Panc1 (cell line): ENCODE results near the gene FKBP3. TPM values are rescaled to one million over a fixed set of nuclear protein-coding genes. Genes with fewer than 3 reads are reported as not detected.

Source experiments
- ATAC-seq: fragments of 200-7000 bp; cut with Tn5 transposase; 2 replicates; pipeline ENCODE4 v1.9.1; 2020; ENCODE audit warnings: mild to moderate bottlenecking, moderate library complexity
- BruUV-seq: library from RNA; stranded (reverse); fragments of 400-500 nt; replicated peaks from 2 replicates; lab custom pipeline; 2021; lab: Mats Ljungman, UMichigan
- CTCF ChIA-PET: fragments of 300-600 bp; sonication (Branson Sonifier 250); formaldehyde crosslinking; loops from one replicate; lab custom pipeline; 2022; ENCODE audit warnings: antibody characterized with exemption; lab: Charles Lee
- POLR2A ChIA-PET: fragments of 300-600 bp; sonication (Branson Sonifier 250); formaldehyde crosslinking; loops from one replicate; lab custom pipeline; 2022; ENCODE audit warnings: antibody characterized with exemption; lab: Charles Lee
- DNase-seq: peaks from one replicate; pipeline ENCODE4 v3.0.0-alpha.2; 2010; ENCODE audit warnings: low read depth, low spot score
- H3K27ac ChIP-seq: 2 replicates; pipeline ENCODE4 v1.5.1; 2011; ENCODE audit warnings: mild to moderate bottlenecking, low read length, inconsistent platforms
- H3K27me3 ChIP-seq: fragments of 200-500 bp; sonication (Bioruptor generic); 2 replicates; pipeline ENCODE4 v1.6.0; 2014; ENCODE audit warnings: low read length, inconsistent platforms; ENCODE audit not compliant: control insufficient read depth, insufficient read depth
- H3K36me3 ChIP-seq: fragments of 200-500 bp; sonication (Bioruptor generic); 2 replicates; pipeline ENCODE4 v1.5.1; 2014; ENCODE audit warnings: inconsistent platforms, mild to moderate bottlenecking, low read length, moderate library complexity; ENCODE audit not compliant: control insufficient read depth, insufficient read depth
- H3K4me1 ChIP-seq: 2 replicates; pipeline ENCODE4 v1.5.1; 2011; ENCODE audit warnings: inconsistent platforms, mild to moderate bottlenecking, low read length, moderate library complexity; ENCODE audit not compliant: control insufficient read depth, insufficient read depth
- H3K4me3 ChIP-seq, 2 experiments: 2 replicates each; pipeline ENCODE4 v1.5.1; 2011 to 2012; ENCODE audit warnings: low read depth in 2 of 2, low read length in 2 of 2, mild to moderate bottlenecking in 2 of 2, inconsistent platforms in 1 of 2, moderate library complexity in 1 of 2
- H3K9me3 ChIP-seq: fragments of 200-500 bp; sonication (Bioruptor generic); 2 replicates; pipeline ENCODE4 v1.5.1; 2014; ENCODE audit warnings: low read depth, mild to moderate bottlenecking, inconsistent platforms, low read length, moderate library complexity; ENCODE audit not compliant: control insufficient read depth, insufficient read depth
- CTCF ChIP-seq: fragments of 450-650 bp; IDR thresholded peaks from 2 replicates; pipeline ENCODE4 v1.5.1; 2017; ENCODE audit warnings: mild to moderate bottlenecking
- POLR2AphosphoS5 ChIP-seq: IDR thresholded peaks from 2 replicates; pipeline ENCODE4 v1.6.1; 2012; ENCODE audit warnings: mild to moderate bottlenecking, low read depth, low read length, moderate library complexity
- REST ChIP-seq, 2 experiments: IDR thresholded peaks; 2 replicates each; pipeline ENCODE4 v1.6.1; 2011 to 2012; ENCODE audit warnings: low read depth in 2 of 2, control low read depth in 1 of 2, low read length in 1 of 2, mild to moderate bottlenecking in 1 of 2, moderate library complexity in 1 of 2; ENCODE audit not compliant: insufficient read depth in 1 of 2
- SIN3A ChIP-seq: IDR thresholded peaks from 2 replicates; pipeline ENCODE4 v1.6.1; 2012; ENCODE audit warnings: low read depth, mild to moderate bottlenecking, low read length, moderate library complexity, borderline replicate concordance; ENCODE audit not compliant: insufficient read depth
- TCF7L2 ChIP-seq: IDR thresholded peaks from 2 replicates; pipeline ENCODE4 v1.6.1; 2011; ENCODE audit warnings: mild to moderate bottlenecking, low read depth, low read length, inconsistent platforms
- in situ Hi-C: cut with HindIII; loops from 2 replicates; pipeline ENCODE4 v1.10.0; 2016; ENCODE audit warnings: low sequenced_read_pairs, low pct_unique_long_range_greater_than_20kb
- intact Hi-C: fragments of 100-400 bp; cut with micrococcal nuclease; formaldehyde crosslinking; loops from one replicate; pipeline ENCODE4 v1.10.0; 2022; ENCODE audit not compliant: unreplicated experiment
- total RNA-seq: library from RNA; stranded (reverse); gene quantifications from one replicate; pipeline ENCODE4 v1.2.1, GENCODE V29; 2021; ENCODE audit not compliant: unreplicated experiment

FKBP3 gene
- total RNA-seq, 1 experiment from 2014 or later: 47.4 TPM

- ChIA-PET POLR2A (no interaction called here), CTCF (no interaction called here)
- H3K9me3 ChIP-seq: no peaks in the 10 kb centered on the region
- BruUV-seq: TSS peak; percentile 46
- no peak overlapping the region for H3K4me3 ChIP-seq
- ATAC-seq: no peak
- H3K4me1 ChIP-seq: no peaks in the 10 kb centered on the region
- intact Hi-C loops: no loop called here
- H3K36me3 ChIP-seq: peaks cover 26% of the 10 kb centered on the region
- in situ Hi-C loops: no loop called here
- no peak for DNase-seq
- no peak overlapping the region for H3K27ac ChIP-seq
- TF ChIP-seq CTCF (no peak), TCF7L2 (no peak), SIN3A (no peak), POLR2AphosphoS5 (no peak), REST (IDR thresholded peaks at IDR 0.05; ENCODE audit: insufficient read depth in 1 of 2, low read depth in 2 of 2, low read length in 1 of 2) (no peak)
- H3K27me3 ChIP-seq: no peaks in the 10 kb centered on the region
Measured at GRCh38 chr14:45120096-45120495, 14.2 kb downstream of the FKBP3 start.

- no peak overlapping the region for H3K4me3 ChIP-seq
- intact Hi-C loops: no loop called here
- POLR2A ChIA-PET: no interaction called here
- DNase-seq (no peak), ATAC-seq (no peak)
- CTCF ChIA-PET: no interaction called here
- H3K9me3 ChIP-seq: no peaks in the 10 kb centered on the region
- H3K36me3 ChIP-seq: peaks cover 40% of the 10 kb centered on the region
- in situ Hi-C loops: no loop called here
- H3K27me3 ChIP-seq: no peaks in the 10 kb centered on the region
- no peak overlapping the region for H3K27ac ChIP-seq
- BruUV-seq: no TSS peak
- TF ChIP-seq TCF7L2: no peak
- no peak for TF ChIP-seq CTCF
- no peak for TF ChIP-seq POLR2AphosphoS5
- TF ChIP-seq SIN3A: no peak
- TF ChIP-seq REST (IDR thresholded peaks at IDR 0.05; ENCODE audit: insufficient read depth in 1 of 2, low read depth in 2 of 2, low read length in 1 of 2): no peak
- H3K4me1 ChIP-seq: no peaks in the 10 kb centered on the region
Measured at GRCh38 chr14:45118594-45118993, 15.7 kb downstream of the FKBP3 start.
